HEK293 (cell line): ENCODE measurements around the gene RNF115.
A peak's percentile ranks its signal among the peaks of the same experiment; 100 is the strongest.

Source experiments
- CTCF ChIA-PET: fragments of 350-600 bp; formaldehyde crosslinking; extraction: SDS; loops from one replicate; lab custom pipeline; 2021; ENCODE audit warnings: antibody characterized with exemption; lab: Yijun Ruan, JAX
- POLR2A ChIA-PET: fragments of 300-600 bp; formaldehyde crosslinking; extraction: SDS; loops from one replicate; lab custom pipeline; 2020; ENCODE audit warnings: antibody characterized with exemption, inconsistent platforms; lab: Yijun Ruan, JAX
- H3K27ac ChIP-seq: fragments of 200-500 bp; sonication (Bioruptor generic); 2 replicates; pipeline ENCODE4 v1.5.1; 2014; ENCODE audit warnings: low read depth, low read length, control low read depth, inconsistent platforms; ENCODE audit errors: extremely low read depth
- H3K36me3 ChIP-seq, 2 experiments: fragments of 200-500 bp in 1 of 2; sonication (Bioruptor generic) in 1 of 2; 1 replicate in 1 of 2; 2 replicates in 1 of 2; pipeline ENCODE4 v1.5.1; 2014 to 2017; ENCODE audit warnings: inconsistent platforms in 2 of 2, low read length in 2 of 2; ENCODE audit not compliant: control insufficient read depth in 2 of 2, insufficient read depth in 1 of 2
- H3K4me1 ChIP-seq: fragments of 200-500 bp; sonication (Bioruptor generic); 2 replicates; pipeline ENCODE4 v1.5.1; 2014; ENCODE audit warnings: mild to moderate bottlenecking, low read length, inconsistent platforms; ENCODE audit not compliant: control insufficient read depth, insufficient read depth
- H3K4me3 ChIP-seq: 2 replicates; pipeline ENCODE4 v1.5.1; 2011; ENCODE audit warnings: low read depth, mild to moderate bottlenecking, control low read depth, low read length, moderate library complexity
- H3K9me3 ChIP-seq: fragments of 200-500 bp; sonication (Bioruptor generic); 2 replicates; pipeline ENCODE4 v1.5.1; 2014; ENCODE audit warnings: low read depth, low read length, inconsistent platforms; ENCODE audit not compliant: control insufficient read depth, insufficient read depth
- GLIS2 ChIP-seq: fragments of 450-650 bp; formaldehyde crosslinking; IDR thresholded peaks from 2 replicates; pipeline ENCODE4 v1.5.1; 2016; ENCODE audit warnings: missing biosample characterization, missing genetic modification characterization
- HOXD13 ChIP-seq: sonication (generic); formaldehyde crosslinking; IDR thresholded peaks from 2 replicates; pipeline ENCODE4 v1.8.0; 2022; ENCODE audit warnings: missing genetic modification reagents, borderline replicate concordance
- IKZF3 ChIP-seq: fragments of 450-650 bp; IDR thresholded peaks from 2 replicates; pipeline ENCODE4 v1.5.0; 2018; ENCODE audit warnings: missing biosample characterization, mild to moderate bottlenecking, missing genetic modification characterization, moderate library complexity
- KLF10 ChIP-seq: fragments of 450-650 bp; IDR thresholded peaks from 2 replicates; pipeline ENCODE4 v1.5.1; 2018; ENCODE audit warnings: missing biosample characterization, mild to moderate bottlenecking, missing genetic modification characterization
- OSR2 ChIP-seq: fragments of 450-650 bp; formaldehyde crosslinking; IDR thresholded peaks from 2 replicates; pipeline ENCODE4 v1.5.1; 2016; ENCODE audit warnings: missing biosample characterization, missing genetic modification characterization
- SP2 ChIP-seq: fragments of 450-650 bp; formaldehyde crosslinking; IDR thresholded peaks from 2 replicates; pipeline ENCODE4 v1.5.1; 2016; ENCODE audit warnings: missing biosample characterization, missing genetic modification characterization
- ZNF175 ChIP-seq: fragments of 450-650 bp; formaldehyde crosslinking; IDR thresholded peaks from 2 replicates; pipeline ENCODE4 v1.5.1; 2016; ENCODE audit warnings: missing biosample characterization, missing genetic modification characterization
- ZNF214 ChIP-seq: fragments of 450-650 bp; formaldehyde crosslinking; IDR thresholded peaks from 2 replicates; pipeline ENCODE4 v1.5.1; 2017; ENCODE audit warnings: missing biosample characterization, mild to moderate bottlenecking, missing genetic modification characterization, borderline replicate concordance
- ZNF274 ChIP-seq, 2 experiments: fragments of 200-500 bp in 1 of 2; fragments of 450-650 bp in 1 of 2; sonication (Bioruptor generic) in 1 of 2; formaldehyde crosslinking in 1 of 2; IDR thresholded peaks; 2 replicates each; pipeline versions ENCODE4 v1.5.1 to v1.6.1; 2014 to 2016; ENCODE audit warnings: borderline replicate concordance in 1 of 2, inconsistent platforms in 1 of 2, low read length in 1 of 2, missing biosample characterization in 1 of 2, missing genetic modification characterization in 1 of 2
- ZNF571 ChIP-seq: fragments of 450-650 bp; formaldehyde crosslinking; IDR thresholded peaks from 2 replicates; pipeline ENCODE4 v1.5.0; 2017; ENCODE audit warnings: missing biosample characterization, missing genetic modification characterization
- ZNF629 ChIP-seq: fragments of 450-650 bp; formaldehyde crosslinking; IDR thresholded peaks from 2 replicates; pipeline ENCODE4 v1.5.1; 2017; ENCODE audit warnings: missing biosample characterization, missing genetic modification characterization
- ZNF660 ChIP-seq: fragments of 450-650 bp; IDR thresholded peaks from 2 replicates; pipeline ENCODE4 v1.5.1; 2018; ENCODE audit warnings: missing biosample characterization, mild to moderate bottlenecking, missing genetic modification characterization
- ZNF664 ChIP-seq: fragments of 450-650 bp; formaldehyde crosslinking; IDR thresholded peaks from 2 replicates; pipeline ENCODE4 v1.5.1; 2016; ENCODE audit warnings: missing biosample characterization, missing genetic modification characterization
- ZNF76 ChIP-seq: fragments of 450-650 bp; formaldehyde crosslinking; IDR thresholded peaks from 2 replicates; pipeline ENCODE4; 2016; ENCODE audit warnings: low read depth, missing biosample characterization, missing genetic modification characterization, borderline replicate concordance
- TF ChIP-seq, protein P1 (sequence below): fragments of 450-650 bp; formaldehyde crosslinking; IDR thresholded peaks from 2 replicates; pipeline ENCODE4 v1.5.1; 2017; ENCODE audit warnings: missing biosample characterization, missing genetic modification characterization
- TF ChIP-seq, protein P2 (sequence below): fragments of 450-650 bp; formaldehyde crosslinking; IDR thresholded peaks from 2 replicates; pipeline ENCODE4 v1.5.1; 2016; ENCODE audit warnings: missing biosample characterization, missing genetic modification characterization
- TF ChIP-seq, protein P3 (sequence below): fragments of 450-650 bp; formaldehyde crosslinking; IDR thresholded peaks from 2 replicates; pipeline ENCODE4 v1.5.1; 2017; ENCODE audit warnings: missing biosample characterization, missing genetic modification characterization
- TF ChIP-seq, protein P4 (sequence below): fragments of 450-650 bp; formaldehyde crosslinking; IDR thresholded peaks from 2 replicates; pipeline ENCODE4 v1.5.1; 2016; ENCODE audit warnings: missing biosample characterization, missing genetic modification characterization

Gene RNF115

DNA sequence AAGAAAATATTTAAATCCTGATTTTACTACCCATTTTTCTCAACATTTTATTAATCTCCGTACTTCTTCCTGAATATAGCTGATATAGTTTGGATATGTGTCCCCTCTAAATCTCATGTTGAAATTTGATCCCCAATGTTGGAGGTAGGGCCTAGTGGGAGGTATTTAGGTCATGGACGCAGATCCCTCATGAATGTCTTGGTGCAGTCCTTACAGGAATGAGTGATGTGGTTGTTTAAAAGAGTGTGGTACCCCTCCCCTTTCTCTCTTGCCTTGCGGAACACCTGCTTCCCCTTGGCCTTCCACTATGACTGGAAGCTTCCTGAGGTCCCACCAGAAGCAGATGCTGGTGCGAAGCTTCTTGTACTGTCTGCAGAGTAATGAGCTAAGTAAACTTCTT lies 17.5 kb downstream of the RNF115 start (continued):
- TF ChIP-seq ZNF214 (no peak), IKZF3 (tag by site-specific recombination) (no peak)

DNA sequence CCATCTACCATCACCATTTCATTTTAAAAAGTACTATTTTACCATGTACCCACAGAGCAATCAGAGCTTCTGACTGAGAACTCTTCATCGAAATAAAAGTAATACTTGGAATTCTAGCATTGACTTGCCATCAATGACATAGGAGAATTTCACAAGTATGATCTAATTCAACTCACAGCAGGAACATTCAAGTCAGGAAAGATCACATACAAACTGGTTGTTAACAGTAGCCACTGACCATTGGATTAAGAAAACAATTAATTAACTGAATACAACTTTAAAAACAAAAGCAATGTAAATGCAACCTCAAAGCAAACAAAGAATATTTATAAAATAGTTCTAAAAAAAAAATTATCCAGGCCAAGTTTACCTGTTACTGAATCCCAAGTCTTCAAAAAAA lies 18.8 kb downstream of the RNF115 start:
- peak; percentile 65 for TF ChIP-seq ZNF629 (tag by site-specific recombination)
- TF ChIP-seq SP2 (tag by site-specific recombination) = no peak
- no peak for TF ChIP-seq ZNF571 (tag by site-specific recombination)
- no peak for TF ChIP-seq ZNF274 (IDR thresholded peaks at IDR 0.05; ENCODE audit: low read length)
- TF ChIP-seq ZNF274 (tag by site-specific recombination; IDR thresholded peaks at IDR 0.05; ENCODE audit: borderline replicate concordance) = no peak
- TF ChIP-seq KLF10 = no peak
- no peak for TF ChIP-seq ZNF175 (tag by site-specific recombination)
- TF ChIP-seq OSR2 (tag by site-specific recombination) = peak; percentile 74
- TF ChIP-seq, protein P1, sequence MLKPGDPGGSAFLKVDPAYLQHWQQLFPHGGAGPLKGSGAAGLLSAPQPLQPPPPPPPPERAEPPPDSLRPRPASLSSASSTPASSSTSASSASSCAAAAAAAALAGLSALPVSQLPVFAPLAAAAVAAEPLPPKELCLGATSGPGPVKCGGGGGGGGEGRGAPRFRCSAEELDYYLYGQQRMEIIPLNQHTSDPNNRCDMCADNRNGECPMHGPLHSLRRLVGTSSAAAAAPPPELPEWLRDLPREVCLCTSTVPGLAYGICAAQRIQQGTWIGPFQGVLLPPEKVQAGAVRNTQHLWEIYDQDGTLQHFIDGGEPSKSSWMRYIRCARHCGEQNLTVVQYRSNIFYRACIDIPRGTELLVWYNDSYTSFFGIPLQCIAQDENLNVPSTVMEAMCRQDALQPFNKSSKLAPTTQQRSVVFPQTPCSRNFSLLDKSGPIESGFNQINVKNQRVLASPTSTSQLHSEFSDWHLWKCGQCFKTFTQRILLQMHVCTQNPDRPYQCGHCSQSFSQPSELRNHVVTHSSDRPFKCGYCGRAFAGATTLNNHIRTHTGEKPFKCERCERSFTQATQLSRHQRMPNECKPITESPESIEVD (tag by site-specific recombination) = peak; percentile 54
- TF ChIP-seq HOXD13 = no peak
- TF ChIP-seq, protein P2, sequence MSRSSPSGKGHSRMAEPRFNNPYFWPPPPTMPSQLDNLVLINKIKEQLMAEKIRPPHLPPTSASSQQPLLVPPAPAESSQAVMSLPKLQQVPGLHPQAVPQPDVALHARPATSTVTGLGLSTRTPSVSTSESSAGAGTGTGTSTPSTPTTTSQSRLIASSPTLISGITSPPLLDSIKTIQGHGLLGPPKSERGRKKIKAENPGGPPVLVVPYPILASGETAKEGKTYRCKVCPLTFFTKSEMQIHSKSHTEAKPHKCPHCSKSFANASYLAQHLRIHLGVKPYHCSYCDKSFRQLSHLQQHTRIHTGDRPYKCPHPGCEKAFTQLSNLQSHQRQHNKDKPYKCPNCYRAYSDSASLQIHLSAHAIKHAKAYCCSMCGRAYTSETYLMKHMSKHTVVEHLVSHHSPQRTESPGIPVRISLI (tag by site-specific recombination) = 0 out of 2 replicates have a peak, but pooled peaks have one; percentile 20
- TF ChIP-seq GLIS2 (tag by site-specific recombination) = no peak
- peak; percentile 32; the same call in 1 of the 2 replicates for TF ChIP-seq ZNF660 (tag by site-specific recombination)
- no peak overlapping the region for H3K27ac ChIP-seq
- no peaks in the 10 kb centered on the region for H3K36me3 ChIP-seq
- ChIA-PET POLR2A (interaction anchor here (1.9 kb wide), 1 partner anchor 19 kb away, joined by 7 read pairs; the partner anchor contains the start of genes POLR3C and RNF115), CTCF (interaction anchor here (0.7 kb wide), 1 partner anchor 22 kb away, joined by 3 read pairs; no protein-coding TSS in a partner anchor)
- no peaks in the 10 kb centered on the region for H3K9me3 ChIP-seq
- peaks cover 15% of the 10 kb centered on the region for H3K4me1 ChIP-seq
- H3K4me3 ChIP-seq = no peak overlapping the region

DNA sequence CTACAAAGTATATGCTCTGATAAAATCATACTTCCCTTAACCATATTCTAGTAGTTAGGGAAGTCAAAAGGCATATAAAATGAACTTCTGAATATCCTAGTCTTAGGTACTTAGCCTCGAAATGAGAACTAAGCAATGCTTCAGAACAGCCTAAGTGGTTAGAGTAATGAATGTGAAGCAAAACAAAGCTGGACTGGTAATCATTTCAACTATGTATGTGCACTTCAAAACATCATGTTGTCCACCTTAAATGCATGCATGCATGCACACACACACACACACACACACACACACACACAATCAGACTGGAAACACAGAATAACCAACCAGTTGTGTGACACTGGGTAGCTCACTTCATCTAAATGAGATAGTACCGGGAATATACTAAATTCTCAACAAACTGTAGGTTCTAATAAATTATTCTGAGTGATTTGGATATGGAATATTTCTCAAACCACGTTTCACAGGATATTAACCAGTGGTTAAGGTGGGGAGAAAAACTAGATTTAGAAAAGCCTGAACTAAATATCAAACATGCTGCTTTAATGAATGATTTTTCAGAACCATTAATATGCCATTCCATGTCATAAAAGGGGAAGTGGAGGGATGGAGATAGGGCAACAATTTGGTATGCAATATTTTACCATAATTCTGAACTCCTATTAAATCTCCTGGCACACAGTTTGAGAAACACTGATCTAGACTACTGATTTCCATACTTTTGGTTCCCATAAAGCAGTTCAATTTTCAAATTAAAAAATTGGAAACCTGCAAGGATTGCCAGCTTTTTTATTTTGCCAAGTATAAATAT lies 19.5 kb downstream of the RNF115 start:
- Histone ChIP-seq H3K4me3 (no peak overlapping the region), H3K36me3 (no peaks in the 10 kb centered on the region), H3K4me1 (peaks cover 15% of the 10 kb centered on the region), H3K9me3 (no peaks in the 10 kb centered on the region), H3K27ac (no peak overlapping the region)
- CTCF ChIA-PET = interaction anchor here (0.7 kb wide), 1 partner anchor 21 kb away, joined by 3 read pairs; no protein-coding TSS in a partner anchor
- POLR2A ChIA-PET = interaction anchor here (1.0 to 1.2 kb wide), 3 partner anchors 20 to 54 kb away, joined by 3 to 5 read pairs (median 4); partner anchors contain the start of genes PIAS3, POLR3C and RNF115
- TF ChIP-seq, protein P3, sequence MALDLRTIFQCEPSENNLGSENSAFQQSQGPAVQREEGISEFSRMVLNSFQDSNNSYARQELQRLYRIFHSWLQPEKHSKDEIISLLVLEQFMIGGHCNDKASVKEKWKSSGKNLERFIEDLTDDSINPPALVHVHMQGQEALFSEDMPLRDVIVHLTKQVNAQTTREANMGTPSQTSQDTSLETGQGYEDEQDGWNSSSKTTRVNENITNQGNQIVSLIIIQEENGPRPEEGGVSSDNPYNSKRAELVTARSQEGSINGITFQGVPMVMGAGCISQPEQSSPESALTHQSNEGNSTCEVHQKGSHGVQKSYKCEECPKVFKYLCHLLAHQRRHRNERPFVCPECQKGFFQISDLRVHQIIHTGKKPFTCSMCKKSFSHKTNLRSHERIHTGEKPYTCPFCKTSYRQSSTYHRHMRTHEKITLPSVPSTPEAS (tag by site-specific recombination) = peak; percentile 53
- TF ChIP-seq, protein P4, sequence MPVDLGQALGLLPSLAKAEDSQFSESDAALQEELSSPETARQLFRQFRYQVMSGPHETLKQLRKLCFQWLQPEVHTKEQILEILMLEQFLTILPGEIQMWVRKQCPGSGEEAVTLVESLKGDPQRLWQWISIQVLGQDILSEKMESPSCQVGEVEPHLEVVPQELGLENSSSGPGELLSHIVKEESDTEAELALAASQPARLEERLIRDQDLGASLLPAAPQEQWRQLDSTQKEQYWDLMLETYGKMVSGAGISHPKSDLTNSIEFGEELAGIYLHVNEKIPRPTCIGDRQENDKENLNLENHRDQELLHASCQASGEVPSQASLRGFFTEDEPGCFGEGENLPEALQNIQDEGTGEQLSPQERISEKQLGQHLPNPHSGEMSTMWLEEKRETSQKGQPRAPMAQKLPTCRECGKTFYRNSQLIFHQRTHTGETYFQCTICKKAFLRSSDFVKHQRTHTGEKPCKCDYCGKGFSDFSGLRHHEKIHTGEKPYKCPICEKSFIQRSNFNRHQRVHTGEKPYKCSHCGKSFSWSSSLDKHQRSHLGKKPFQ (tag by site-specific recombination) = no peak
- TF ChIP-seq ZNF76 (tag by site-specific recombination) (no peak), ZNF664 (tag by site-specific recombination) (peak; percentile 99)
